ENCODE measurements around the gene ELAVL1.
A peak's percentile ranks its signal among the peaks of the same experiment; 100 is the strongest.

DNA sequence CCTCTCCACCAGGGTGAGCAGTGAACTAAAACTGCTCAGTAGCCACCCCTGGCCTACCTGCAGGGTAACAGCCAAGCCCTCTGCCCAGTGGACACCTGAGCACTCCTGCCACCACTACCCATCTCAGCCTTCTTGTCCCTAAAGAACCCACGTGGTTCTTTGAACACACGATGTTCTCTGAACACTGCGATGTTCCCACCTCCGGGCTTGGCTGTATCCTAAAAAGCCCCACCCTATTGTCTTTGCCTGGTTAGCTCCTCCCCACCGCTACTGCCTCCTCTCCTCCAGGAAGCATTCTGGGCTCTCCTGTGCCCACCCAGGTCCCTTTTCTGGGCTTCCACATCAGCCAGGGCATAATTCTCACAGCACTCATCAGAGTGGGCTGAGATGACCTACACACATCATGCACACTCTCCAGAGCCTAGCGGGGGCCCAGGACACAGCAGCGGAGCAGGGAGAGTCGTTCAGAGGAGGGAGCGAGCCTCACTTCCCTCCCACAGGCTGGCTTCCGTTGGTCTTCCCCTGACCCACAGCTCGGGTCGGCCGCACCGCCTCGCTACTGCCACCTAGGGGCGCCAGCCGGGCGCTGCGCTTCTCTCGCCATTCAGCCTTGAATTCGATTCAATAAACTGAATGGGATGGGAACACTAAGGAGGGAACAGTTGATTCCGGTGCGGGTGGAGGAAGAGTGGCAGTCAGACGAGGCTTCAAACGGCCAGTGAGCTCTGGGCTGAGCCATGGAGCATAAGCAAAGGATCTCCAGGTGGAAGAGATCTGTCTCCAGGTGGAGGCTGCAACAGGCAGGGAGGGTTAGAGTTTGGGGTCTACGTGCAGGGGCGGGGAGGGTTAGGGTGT, 3.2 kb downstream of the ELAVL1 start:
- peak; percentile 75 to 96 (median 90) for TF ChIP-seq CTCF (IDR thresholded peaks at IDR 0.05)
- no peak for TF ChIP-seq POLR2A (IDR thresholded peaks at IDR 0.05)

Data from testis (tissue), 2 donors.